Activated B cell treated with CpG ODN at 0.5 μM for 24 hours (primary cell): ENCODE measurements around the gene MEAK7. TPM values are rescaled to one million over a fixed set of nuclear protein-coding genes. Genes with fewer than 3 reads are reported as not detected.

Experiments used
- ATAC-seq: fragments of 200-7000 bp; cut with Tn5 transposase; one replicate; pipeline ENCODE4 v1.10.0; 2021; ENCODE audit warnings: low read depth, mild to moderate bottlenecking, moderate library complexity
- CTCF ChIA-PET: fragments of 350-600 bp; sonication (Branson Sonifier 250); formaldehyde crosslinking; loops from one replicate; lab custom pipeline; 2021; ENCODE audit warnings: antibody characterized with exemption; lab: Charles Lee
- POLR2A ChIA-PET: fragments of 350-600 bp; sonication (Branson Sonifier 250); formaldehyde crosslinking; loops from one replicate; lab custom pipeline; 2021; ENCODE audit warnings: antibody characterized with exemption; lab: Charles Lee
- DNase-seq: peaks from one replicate; pipeline ENCODE4 v3.0.0; 2022
- H3K27ac Mint-ChIP-seq: one replicate; pipeline ENCODE4 v1.8.0; 2020; ENCODE audit warnings: mixed read lengths
- H3K27me3 Mint-ChIP-seq: one replicate; pipeline ENCODE4 v1.8.0; 2021; ENCODE audit warnings: mixed read lengths
- H3K36me3 Mint-ChIP-seq: one replicate; pipeline ENCODE4 v1.8.0; 2021; ENCODE audit warnings: low read depth, mixed read lengths
- H3K4me1 Mint-ChIP-seq: one replicate; pipeline ENCODE4 v1.8.0; 2021; ENCODE audit warnings: mixed read lengths
- H3K4me3 Mint-ChIP-seq: one replicate; pipeline ENCODE4 v1.8.0; 2020; ENCODE audit warnings: mild to moderate bottlenecking, mixed read lengths
- H3K9me3 Mint-ChIP-seq: one replicate; pipeline ENCODE4 v1.8.0; 2020; ENCODE audit warnings: mixed read lengths
- intact Hi-C: fragments of 100-400 bp; cut with micrococcal nuclease; formaldehyde crosslinking; loops from one replicate; pipeline ENCODE4 v1.15.1; 2024
- total RNA-seq: library from RNA; stranded (reverse); gene quantifications from 2 replicates; pipeline ENCODE4 v1.2.3, GENCODE V29; 2022
- TF ChIP-seq, protein P1 (sequence below): fragments of 200-600 bp; IDR thresholded peaks from one replicate; pipeline ENCODE4 v1.8.0; 2022; ENCODE audit warnings: antibody characterized with exemption, mild to moderate bottlenecking

The MEAK7 gene
- total RNA-seq, 1 donor from 2014 or later, result 15.0 TPM

DNA sequence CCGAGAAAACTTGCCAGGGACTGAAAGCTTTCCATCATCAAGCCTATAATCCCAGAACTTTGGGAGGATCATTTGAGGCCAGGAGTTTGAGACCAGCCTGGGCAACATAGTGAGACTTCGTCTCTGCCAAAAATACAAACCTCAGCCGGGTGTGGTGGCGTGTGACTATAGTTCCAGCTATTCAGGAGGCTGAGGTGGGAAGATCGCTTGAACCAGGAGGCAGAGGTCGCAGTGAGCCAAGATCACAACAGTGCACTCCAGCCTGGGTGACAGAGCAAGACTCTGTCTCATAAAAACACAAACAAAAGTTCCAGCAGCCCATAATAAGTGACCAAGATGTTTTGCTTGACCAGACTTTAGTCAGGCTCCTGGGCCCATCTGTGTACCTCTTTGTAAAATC lies 1.9 kb downstream of the MEAK7 start:
- no peaks in the 10 kb centered on the region for H3K27me3 Mint-ChIP-seq
- intact Hi-C loops, result loop anchor here (5.0 kb wide), 3 partner anchors 355 to 525 kb away; partner anchors contain the start of genes DNAAF1, HSDL1 and KIAA0513
- no peak overlapping the region for H3K27ac Mint-ChIP-seq
- H3K4me3 Mint-ChIP-seq, result no peak overlapping the region
- H3K4me1 Mint-ChIP-seq, result peaks cover 45% of the 10 kb centered on the region
- no peaks in the 10 kb centered on the region for H3K9me3 Mint-ChIP-seq
- peaks cover 10% of the 10 kb centered on the region for H3K36me3 Mint-ChIP-seq
- DNase-seq (no peak), ATAC-seq (no peak)
- ChIA-PET POLR2A (no interaction called here), CTCF (no interaction called here)
- TF ChIP-seq, protein P1, sequence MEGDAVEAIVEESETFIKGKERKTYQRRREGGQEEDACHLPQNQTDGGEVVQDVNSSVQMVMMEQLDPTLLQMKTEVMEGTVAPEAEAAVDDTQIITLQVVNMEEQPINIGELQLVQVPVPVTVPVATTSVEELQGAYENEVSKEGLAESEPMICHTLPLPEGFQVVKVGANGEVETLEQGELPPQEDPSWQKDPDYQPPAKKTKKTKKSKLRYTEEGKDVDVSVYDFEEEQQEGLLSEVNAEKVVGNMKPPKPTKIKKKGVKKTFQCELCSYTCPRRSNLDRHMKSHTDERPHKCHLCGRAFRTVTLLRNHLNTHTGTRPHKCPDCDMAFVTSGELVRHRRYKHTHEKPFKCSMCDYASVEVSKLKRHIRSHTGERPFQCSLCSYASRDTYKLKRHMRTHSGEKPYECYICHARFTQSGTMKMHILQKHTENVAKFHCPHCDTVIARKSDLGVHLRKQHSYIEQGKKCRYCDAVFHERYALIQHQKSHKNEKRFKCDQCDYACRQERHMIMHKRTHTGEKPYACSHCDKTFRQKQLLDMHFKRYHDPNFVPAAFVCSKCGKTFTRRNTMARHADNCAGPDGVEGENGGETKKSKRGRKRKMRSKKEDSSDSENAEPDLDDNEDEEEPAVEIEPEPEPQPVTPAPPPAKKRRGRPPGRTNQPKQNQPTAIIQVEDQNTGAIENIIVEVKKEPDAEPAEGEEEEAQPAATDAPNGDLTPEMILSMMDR, result no peak

DNA sequence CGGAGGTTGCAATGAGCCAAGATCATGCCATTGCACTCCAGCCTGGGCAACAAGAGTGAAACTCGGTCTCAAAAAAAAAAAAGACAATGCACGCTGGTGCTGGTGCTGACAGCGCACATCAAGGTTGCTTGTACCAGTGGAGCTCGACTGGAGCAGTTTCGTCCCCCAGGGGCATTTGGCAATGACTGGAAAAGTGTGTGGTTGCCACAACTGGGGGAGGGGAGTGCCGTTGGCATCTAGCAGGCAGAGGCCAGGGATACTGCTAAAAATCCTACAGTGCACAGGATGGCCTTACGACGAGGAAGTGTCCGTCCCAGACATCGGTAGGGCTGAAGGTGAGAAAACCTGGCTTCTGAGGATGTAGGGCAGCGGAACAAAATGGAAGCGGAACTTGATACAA lies 2.4 kb downstream of the MEAK7 start:
- POLR2A ChIA-PET, result no interaction called here

DNA sequence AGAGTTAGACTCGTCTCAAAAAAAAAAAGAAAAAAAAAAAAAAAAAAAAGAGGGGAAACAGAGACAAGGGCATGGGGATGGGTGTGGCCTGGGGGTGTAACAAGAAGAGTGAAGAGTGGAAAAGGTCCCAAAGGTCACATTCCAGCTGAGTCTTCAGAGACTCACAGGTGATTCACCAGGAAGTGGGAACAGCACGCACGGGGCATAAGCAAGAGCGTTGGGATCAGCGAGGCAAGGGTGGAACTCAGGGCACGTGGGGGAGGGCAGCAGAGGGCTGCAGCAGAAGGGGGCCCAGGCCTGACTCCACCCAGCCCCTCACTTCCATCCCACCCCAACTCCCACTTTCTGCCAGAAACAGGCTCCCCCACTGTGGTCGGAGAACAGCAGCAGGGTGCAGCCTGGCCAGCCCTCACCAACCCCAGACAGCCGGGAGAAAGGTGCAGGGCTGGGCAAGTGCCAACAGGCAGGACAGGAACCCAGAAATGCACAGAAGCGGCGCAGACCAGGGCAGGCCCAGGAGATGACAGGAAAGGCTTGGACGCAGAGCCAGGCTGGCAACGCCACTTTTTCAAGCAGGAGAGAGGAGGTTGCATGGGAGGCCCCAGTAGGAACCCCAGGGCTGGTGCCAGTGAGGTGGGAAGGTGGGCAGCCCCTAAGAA lies 3.3 kb downstream of the MEAK7 start:
- ChIA-PET POLR2A (no interaction called here), CTCF (no interaction called here)
- Mint-ChIP-seq H3K36me3 (peaks cover 22% of the 10 kb centered on the region), H3K4me3 (no peak overlapping the region), H3K4me1 (peaks cover 31% of the 10 kb centered on the region), H3K9me3 (no peaks in the 10 kb centered on the region), H3K27me3 (no peaks in the 10 kb centered on the region), H3K27ac (no peak overlapping the region)
- intact Hi-C loops, result loop anchor here (5.0 kb wide), 3 partner anchors 354 to 526 kb away; partner anchors contain the start of genes DNAAF1, HSDL1 and KIAA0513
- TF ChIP-seq, protein P1, result no peak
- ATAC-seq, result no peak
- no peak for DNase-seq

More for the DNA sequence above, 2.4 kb downstream of the MEAK7 start:
- Mint-ChIP-seq H3K4me1 (peaks cover 40% of the 10 kb centered on the region), H3K27ac (no peak overlapping the region), H3K9me3 (no peaks in the 10 kb centered on the region), H3K27me3 (no peaks in the 10 kb centered on the region), H3K36me3 (peaks cover 15% of the 10 kb centered on the region), H3K4me3 (no peak overlapping the region)
- intact Hi-C loops, result loop anchor here (5.0 kb wide), 3 partner anchors 355 to 525 kb away; partner anchors contain the start of genes DNAAF1, HSDL1 and KIAA0513
- ATAC-seq, result no peak
- CTCF ChIA-PET, result no interaction called here
- TF ChIP-seq, protein P1, result no peak
- no peak for DNase-seq

DNA sequence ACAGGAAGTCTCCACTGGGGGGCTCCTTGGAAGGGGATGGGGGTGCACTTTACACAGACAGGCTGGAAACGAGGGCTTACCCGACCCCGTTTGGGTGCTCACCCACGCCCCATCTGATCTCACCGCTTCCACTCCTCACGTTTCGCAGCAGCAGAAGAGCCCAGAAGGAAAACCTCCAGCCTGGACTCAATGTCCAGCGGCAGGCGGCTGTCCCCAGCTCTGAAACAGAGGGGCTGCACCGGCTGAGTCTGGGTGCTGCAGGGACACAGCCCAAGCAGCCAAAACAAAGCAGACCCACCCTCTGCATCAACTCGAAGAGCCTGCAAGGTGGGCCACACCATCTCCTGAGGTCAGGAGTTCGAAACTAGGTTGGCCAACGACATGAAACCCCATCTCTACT lies 3.9 kb downstream of the MEAK7 start:
- CTCF ChIA-PET, result no interaction called here
- Mint-ChIP-seq H3K4me1 (peaks cover 24% of the 10 kb centered on the region), H3K4me3 (no peak overlapping the region), H3K36me3 (peaks cover 29% of the 10 kb centered on the region), H3K9me3 (no peaks in the 10 kb centered on the region), H3K27ac (no peak overlapping the region), H3K27me3 (no peaks in the 10 kb centered on the region)
- TF ChIP-seq, protein P1, result no peak
- ATAC-seq (no peak), DNase-seq (no peak)
- POLR2A ChIA-PET, result no interaction called here
- intact Hi-C loops, result loop anchor here (5.0 kb wide), 3 partner anchors 353 to 527 kb away; partner anchors contain the start of genes DNAAF1, HSDL1 and KIAA0513

DNA sequence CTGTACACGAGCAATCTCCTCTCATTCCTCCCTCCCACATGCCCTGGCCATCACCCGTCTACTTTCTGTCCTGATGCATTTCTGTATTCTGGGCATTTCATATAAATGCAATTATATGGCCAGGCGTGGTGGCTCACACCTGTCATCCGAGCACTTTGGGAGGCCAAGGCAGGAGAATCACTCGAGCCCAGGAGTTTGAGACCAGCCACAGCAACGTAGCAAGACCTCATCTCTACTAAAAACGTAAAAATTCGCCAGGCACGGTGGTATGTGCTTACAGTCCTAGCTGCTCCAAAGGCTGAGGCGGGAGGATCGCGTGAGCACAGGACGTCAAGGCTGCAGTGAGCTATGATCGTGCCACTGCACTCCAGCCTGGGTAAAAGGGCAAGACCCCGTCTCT lies 4.8 kb downstream of the MEAK7 start:
- peaks cover 15% of the 10 kb centered on the region for H3K4me1 Mint-ChIP-seq
- peaks cover under 1% of the 10 kb centered on the region for H3K9me3 Mint-ChIP-seq
- intact Hi-C loops, result loop anchor here (5.0 kb wide), 3 partner anchors 352 to 528 kb away; partner anchors contain the start of genes DNAAF1, HSDL1 and KIAA0513
- ChIA-PET POLR2A (no interaction called here), CTCF (no interaction called here)
- no peaks in the 10 kb centered on the region for H3K27me3 Mint-ChIP-seq
- no peak for ATAC-seq
- H3K4me3 Mint-ChIP-seq, result no peak overlapping the region
- H3K36me3 Mint-ChIP-seq, result peaks cover 37% of the 10 kb centered on the region
- no peak overlapping the region for H3K27ac Mint-ChIP-seq
- no peak for DNase-seq
- TF ChIP-seq, protein P1, result no peak
